HEK293T (cell line): ENCODE measurements around the gene NDUFA13.

Experiments
- NFRKB ChIP-seq: fragments of 450-650 bp; IDR thresholded peaks from 2 replicates; pipeline ENCODE4 v1.6.1; 2016; ENCODE audit warnings: mild to moderate bottlenecking, moderate library complexity
- SUZ12 ChIP-seq: fragments of 450-650 bp; IDR thresholded peaks from 2 replicates; pipeline ENCODE4 v1.6.1; 2016; ENCODE audit warnings: mild to moderate bottlenecking

DNA sequence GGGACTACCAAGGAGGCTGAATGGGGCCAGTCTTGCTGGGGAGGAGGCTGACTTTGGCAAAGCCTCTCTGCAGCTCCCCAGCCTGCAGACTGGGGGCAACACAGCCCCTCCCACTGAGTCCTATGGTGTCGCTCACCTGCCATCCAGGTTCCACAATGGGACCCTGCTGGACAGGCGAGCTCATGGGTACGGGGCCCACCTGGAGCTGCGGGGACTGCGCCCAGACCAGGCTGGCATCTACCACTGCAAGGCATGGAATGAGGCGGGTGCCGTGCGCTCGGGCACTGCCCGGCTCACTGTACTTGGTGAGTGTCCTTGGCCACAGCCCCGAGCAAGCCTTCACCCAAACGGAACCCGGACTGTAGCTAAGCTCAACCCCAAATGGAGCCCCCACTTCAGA, 27.1 kb downstream of the NDUFA13 start:
- TF ChIP-seq SUZ12 (no peak), NFRKB (no peak)
